KMS-11 (cell line): ENCODE results near the gene GPX5.

ENCODE experiments used
- H2AFZ ChIP-seq: fragments of 200-600 bp; sonication (generic); 2 replicates; pipeline ENCODE4 v1.6.1; 2016; ENCODE audit warnings: antibody characterized with exemption, mixed run types, low read depth
- H3K27ac ChIP-seq: fragments of 200-600 bp; sonication (generic); 2 replicates; pipeline ENCODE4 v1.6.1; 2016; ENCODE audit warnings: mild to moderate bottlenecking, mixed run types
- H3K27me3 ChIP-seq: fragments of 200-600 bp; sonication (generic); 2 replicates; pipeline ENCODE4 v1.6.1; 2017; ENCODE audit warnings: mild to moderate bottlenecking, low read depth, mixed run types, moderate library complexity; ENCODE audit not compliant: insufficient read depth
- H3K36me3 ChIP-seq: fragments of 200-600 bp; sonication (generic); 2 replicates; pipeline ENCODE4 v1.6.1; 2017; ENCODE audit warnings: mild to moderate bottlenecking, mixed run types; ENCODE audit not compliant: insufficient read depth
- H3K4me1 ChIP-seq: fragments of 200-600 bp; sonication (generic); 2 replicates; pipeline ENCODE4 v1.6.1; 2016; ENCODE audit warnings: mild to moderate bottlenecking, low read depth, mixed run types; ENCODE audit not compliant: poor library complexity, severe bottlenecking
- H3K4me2 ChIP-seq: fragments of 200-600 bp; sonication (generic); 2 replicates; pipeline ENCODE4 v1.7.0; 2016; ENCODE audit warnings: mild to moderate bottlenecking, mixed run types
- H3K4me3 ChIP-seq: fragments of 200-600 bp; sonication (generic); IDR thresholded peaks from 2 replicates; pipeline ENCODE4 v1.6.1; 2017; ENCODE audit warnings: low read depth, low read length, mixed read lengths; ENCODE audit not compliant: insufficient read depth
- H3K79me2 ChIP-seq: fragments of 200-600 bp; sonication (generic); 2 replicates; pipeline ENCODE4 v1.6.1; 2016; ENCODE audit warnings: low read depth, mixed run types; ENCODE audit not compliant: insufficient read depth
- H3K9ac ChIP-seq: fragments of 200-600 bp; sonication (generic); 2 replicates; pipeline ENCODE4 v1.6.1; 2016; ENCODE audit warnings: mild to moderate bottlenecking, mixed run types
- H4K20me1 ChIP-seq: fragments of 200-600 bp; sonication (generic); 2 replicates; pipeline ENCODE4 v1.6.1; 2016; ENCODE audit warnings: mild to moderate bottlenecking, mixed run types; ENCODE audit not compliant: insufficient read depth
- CTCF ChIP-seq: fragments of 200-600 bp; sonication (generic); conservative IDR thresholded peaks from 2 replicates; pipeline ENCODE4 v1.6.1; 2017; ENCODE audit warnings: low read depth, mild to moderate bottlenecking, antibody characterized with exemption, low read length, moderate library complexity, mixed read lengths

Gene GPX5

GRCh38 chr6:28486533-28486932 lies 39.1 kb upstream of the GPX5 start:
- Histone ChIP-seq H4K20me1 (no peaks in the 10 kb centered on the region), H3K27ac (no peak overlapping the region), H3K36me3 (no peaks in the 10 kb centered on the region), H3K4me3 (no peak overlapping the region), H3K79me2 (no peaks in the 10 kb centered on the region), H2AFZ (no peak overlapping the region), H3K27me3 (no peaks in the 10 kb centered on the region), H3K9ac (no peak overlapping the region), H3K4me2 (no peak overlapping the region), H3K4me1 (peaks cover 4% of the 10 kb centered on the region)
- no peak for TF ChIP-seq CTCF

GRCh38 chr6:28486988-28487742 lies 38.5 kb upstream of the GPX5 start:
- H3K79me2 ChIP-seq: no peaks in the 10 kb centered on the region
- TF ChIP-seq CTCF: no peak
- H3K27me3 ChIP-seq: no peaks in the 10 kb centered on the region
- no peaks in the 10 kb centered on the region for H3K36me3 ChIP-seq
- peaks cover 4% of the 10 kb centered on the region for H3K4me1 ChIP-seq
- H3K4me2 ChIP-seq: no peak overlapping the region
- H3K27ac ChIP-seq: no peak overlapping the region
- no peak overlapping the region for H3K9ac ChIP-seq
- H4K20me1 ChIP-seq: no peaks in the 10 kb centered on the region
- H3K4me3 ChIP-seq: no peak overlapping the region
- no peak overlapping the region for H2AFZ ChIP-seq

GRCh38 chr6:28488916-28489365 lies 36.7 kb upstream of the GPX5 start:
- Histone ChIP-seq H3K27ac (peak overlapping the region; percentile 76), H3K4me2 (peak overlapping the region; percentile 72), H3K9ac (peak overlapping the region; percentile 78), H3K36me3 (no peaks in the 10 kb centered on the region), H4K20me1 (no peaks in the 10 kb centered on the region), H3K79me2 (no peaks in the 10 kb centered on the region), H2AFZ (peak overlapping the region; percentile 66; the same call in 1 of the 2 replicates), H3K27me3 (no peaks in the 10 kb centered on the region), H3K4me1 (peaks cover 4% of the 10 kb centered on the region), H3K4me3 (no peak overlapping the region)
- TF ChIP-seq CTCF: no peak

DNA sequence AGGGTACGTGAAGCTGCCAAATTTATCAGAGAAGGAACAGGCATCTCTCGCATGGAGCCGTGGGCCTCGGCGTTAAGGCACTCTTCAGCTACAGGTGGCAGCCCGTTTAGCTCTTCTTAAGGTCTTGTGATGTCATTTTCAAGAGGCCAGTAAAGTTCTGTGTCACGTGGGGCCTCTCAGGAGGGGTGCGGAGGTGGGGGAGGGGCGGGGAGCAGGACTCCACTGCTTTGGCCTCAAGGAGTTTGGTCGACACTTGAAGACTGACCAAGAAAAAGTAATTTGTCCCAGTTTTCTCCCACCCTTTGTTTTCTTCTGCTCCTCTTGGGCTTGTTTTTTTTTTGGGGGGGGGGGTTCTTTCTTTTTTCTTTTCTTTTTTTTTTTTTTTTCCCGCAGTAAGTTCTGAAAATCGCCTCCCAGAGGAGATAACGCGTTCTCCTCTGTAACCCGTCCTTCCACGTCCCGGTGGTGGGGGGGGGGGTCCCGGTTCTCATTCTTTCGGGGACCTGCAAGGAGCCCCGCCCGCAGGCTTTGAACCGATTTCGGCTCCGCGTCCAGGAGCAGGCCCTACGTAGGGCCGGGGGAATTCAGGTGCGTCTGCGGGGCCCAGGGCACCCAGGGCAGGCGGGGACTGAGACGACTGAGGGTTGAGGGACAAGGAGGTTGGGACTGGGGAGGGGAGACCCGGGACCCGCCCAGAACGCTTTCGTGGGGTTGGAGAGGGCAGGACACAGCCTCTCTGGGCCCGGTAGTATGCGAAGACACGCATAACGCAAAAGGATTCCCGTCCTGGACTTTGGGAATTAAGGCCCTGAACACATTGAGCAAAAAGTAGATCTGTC lies 36.1 kb upstream of the GPX5 start:
- H3K4me3 ChIP-seq: no peak overlapping the region
- H2AFZ ChIP-seq: peak overlapping the region; percentile 66
- peak overlapping the region; percentile 78 for H3K9ac ChIP-seq

More for the DNA sequence above, 36.1 kb upstream of the GPX5 start:
- Histone ChIP-seq H3K36me3 (no peaks in the 10 kb centered on the region), H3K79me2 (no peaks in the 10 kb centered on the region), H4K20me1 (no peaks in the 10 kb centered on the region), H3K4me1 (peaks cover 4% of the 10 kb centered on the region), H3K4me2 (peak overlapping the region; percentile 72), H3K27ac (peak overlapping the region; percentile 76), H3K27me3 (no peaks in the 10 kb centered on the region)
- no peak for TF ChIP-seq CTCF
